Measurements from ENCODE around the gene UMAD1.

GRCh38 chr7:7851381-7851780, 210.8 kb downstream of the UMAD1 start:
- TF ChIP-seq CTCF (IDR thresholded peaks at IDR 0.05) (no peak), POLR2A (IDR thresholded peaks at IDR 0.05) (no peak)

All from vagina (tissue), 2 donors.